ENCODE data around the gene SAP30BP. TPM values are rescaled to one million over a fixed set of nuclear protein-coding genes. Genes with fewer than 3 reads are reported as not detected.

Gene SAP30BP
- total and polyA plus RNA-seq, 4 donors = 20.9 to 33.4 (median 30.2) TPM

DNA sequence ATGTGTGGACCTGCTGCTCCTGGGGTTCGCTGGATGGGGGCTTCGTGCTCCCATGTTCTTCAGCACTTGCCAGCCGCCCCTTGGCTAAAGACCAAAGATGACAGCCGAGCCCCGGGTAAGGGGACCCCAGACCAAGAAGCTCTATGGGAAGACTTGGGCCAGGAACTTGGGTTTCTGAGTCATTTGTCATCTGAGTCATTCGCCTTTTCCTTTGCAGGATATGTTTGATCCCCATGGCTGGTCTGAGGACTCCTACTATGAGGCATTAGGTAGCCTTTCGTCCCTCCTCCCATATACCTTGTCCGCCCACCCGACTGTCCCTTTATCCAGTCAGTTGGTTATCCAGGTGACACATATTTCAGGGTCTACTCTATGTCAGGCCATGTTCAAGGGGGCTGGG lies 36.5 kb downstream of the SAP30BP start:
- no peak overlapping the region for H3K27ac ChIP-seq (ENCODE audit: low read depth in 1 of 2, low read length in 2 of 2)
- WGBS = 96% methylated on average over 9 of the region's 9 CpGs
- no peaks in the 10 kb centered on the region for H3K4me1 ChIP-seq (ENCODE audit: control insufficient read depth in 4 of 4, insufficient read depth in 4 of 4, low read length in 3 of 4)

GRCh38 chr17:75704963-75705875 lies 38.1 kb downstream of the SAP30BP start:
- DNase-seq (ENCODE audit: low spot score) = no peak
- no peak for TF ChIP-seq CTCF (IDR thresholded peaks at IDR 0.05; ENCODE audit: low read depth, low read length, missing input control)
- no peak for TF ChIP-seq REST (IDR thresholded peaks at IDR 0.05)
- TF ChIP-seq RAD21 (IDR thresholded peaks at IDR 0.05) = no peak
- TF ChIP-seq EGR1 (IDR thresholded peaks at IDR 0.05; ENCODE audit: low read depth in 2 of 2) = no peak
- TF ChIP-seq HNF4A (conservative IDR thresholded peaks at IDR 0.05) = no peak
- TF ChIP-seq JUND (IDR thresholded peaks at IDR 0.05) = no peak

More for the DNA sequence above, 36.5 kb downstream of the SAP30BP start:
- TF ChIP-seq CTCF (IDR thresholded peaks at IDR 0.05; ENCODE audit: low read depth, low read length, missing input control) (no peak), HNF4G (IDR thresholded peaks at IDR 0.05) (no peak), YY1 (IDR thresholded peaks at IDR 0.05) (no peak), RAD21 (IDR thresholded peaks at IDR 0.05) (no peak), NR2F2 (IDR thresholded peaks at IDR 0.05) (no peak), RXRA (IDR thresholded peaks at IDR 0.05) (no peak), REST (IDR thresholded peaks at IDR 0.05) (no peak), TAF1 (conservative IDR thresholded peaks at IDR 0.05) (no peak), GABPA (IDR thresholded peaks at IDR 0.05 in 1 of 2, conservative IDR thresholded peaks at IDR 0.05 in 1 of 2) (no peak), FOXA1 (IDR thresholded peaks at IDR 0.05) (no peak)
- TF ChIP-seq, protein P1, sequence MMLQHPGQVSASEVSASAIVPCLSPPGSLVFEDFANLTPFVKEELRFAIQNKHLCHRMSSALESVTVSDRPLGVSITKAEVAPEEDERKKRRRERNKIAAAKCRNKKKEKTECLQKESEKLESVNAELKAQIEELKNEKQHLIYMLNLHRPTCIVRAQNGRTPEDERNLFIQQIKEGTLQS (IDR thresholded peaks at IDR 0.05) = no peak
- no peak overlapping the region for H3K4me3 ChIP-seq (ENCODE audit: low read depth in 1 of 3, low read length in 3 of 3)
- H3K36me3 ChIP-seq (ENCODE audit: control insufficient read depth in 4 of 4, insufficient read depth in 3 of 4, low read depth in 1 of 4, low read length in 3 of 4) = peaks cover 38 to 87% (median 58%) of the 10 kb centered on the region in 4 donors
- no peak for DNase-seq (ENCODE audit: low spot score)
- no peaks in the 10 kb centered on the region for H3K9me3 ChIP-seq (ENCODE audit: control insufficient read depth in 4 of 4, low read length in 3 of 4)
- no peaks in the 10 kb centered on the region for H3K27me3 ChIP-seq (ENCODE audit: control insufficient read depth in 4 of 4, insufficient read depth in 4 of 4, low read length in 3 of 4)
- H3K9ac ChIP-seq (ENCODE audit: low read depth in 1 of 2, low read length in 2 of 2) = no peak overlapping the region

More at GRCh38 chr17:75704963-75705875, 38.1 kb downstream of the SAP30BP start:
- peaks cover 35 to 83% (median 55%) of the 10 kb centered on the region in 4 donors for H3K36me3 ChIP-seq (ENCODE audit: control insufficient read depth in 4 of 4, insufficient read depth in 3 of 4, low read depth in 1 of 4, low read length in 3 of 4)
- no peak overlapping the region for H3K9ac ChIP-seq (ENCODE audit: low read depth in 1 of 2, low read length in 2 of 2)
- H3K4me1 ChIP-seq (ENCODE audit: control insufficient read depth in 4 of 4, insufficient read depth in 4 of 4, low read length in 3 of 4) = no peaks in the 10 kb centered on the region
- H3K4me3 ChIP-seq (ENCODE audit: low read depth in 1 of 3, low read length in 3 of 3) = no peak overlapping the region
- no peaks in the 10 kb centered on the region for H3K9me3 ChIP-seq (ENCODE audit: control insufficient read depth in 4 of 4, low read length in 3 of 4)
- WGBS = 92% methylated on average over 27 of the region's 27 CpGs
- H3K27ac ChIP-seq (ENCODE audit: low read depth in 1 of 2, low read length in 2 of 2) = no peak overlapping the region
- no peaks in the 10 kb centered on the region for H3K27me3 ChIP-seq (ENCODE audit: control insufficient read depth in 4 of 4, insufficient read depth in 4 of 4, low read length in 3 of 4)
